ENCODE results near the gene IKZF2.
A peak's percentile ranks its signal among the peaks of the same experiment; 100 is the strongest.

Gene IKZF2

GRCh38 chr2:213152888-213153287 is 1.5 kb upstream of the IKZF2 start:
- no peak for DNase-seq (ENCODE audit: low read depth in 2 of 3, low spot score in 2 of 3)

DNA sequence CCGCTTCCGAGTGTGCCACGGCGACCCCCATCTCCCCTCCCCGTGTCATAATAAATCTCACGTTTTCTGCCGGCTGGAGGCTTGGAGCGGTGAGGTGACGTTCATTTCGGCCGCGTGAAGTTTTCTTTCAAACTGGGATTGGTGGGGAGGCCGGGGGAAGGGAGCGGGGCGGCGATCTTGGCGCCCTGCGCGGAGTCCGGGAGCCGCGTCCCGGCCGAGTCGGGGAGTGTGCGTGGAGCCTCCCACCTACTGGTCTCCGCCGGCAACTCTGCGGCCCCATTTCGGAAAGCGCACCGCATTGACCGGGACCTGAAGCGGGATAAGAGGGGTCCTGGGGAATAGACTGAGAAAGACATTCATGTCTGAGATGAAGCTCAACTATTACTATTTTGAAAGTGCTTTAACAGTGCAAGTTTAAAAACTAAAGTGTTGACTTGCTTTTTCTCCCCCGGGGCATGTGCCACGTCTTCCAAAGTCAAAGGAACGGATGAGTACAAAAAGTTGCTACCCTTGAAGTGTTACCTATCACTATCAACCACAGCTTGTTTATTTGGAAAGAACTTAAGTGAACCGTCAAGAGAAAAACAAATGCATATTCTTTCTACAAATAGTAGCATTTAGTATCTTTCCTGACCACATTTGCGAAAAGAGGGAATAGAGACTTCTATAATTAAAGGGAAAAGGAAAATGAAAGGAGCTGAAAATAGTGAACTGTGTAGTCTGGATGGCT is 818 bp upstream of the IKZF2 start:
- peak in 1 of 3 experiments; percentile 14 for DNase-seq (ENCODE audit: low read depth in 2 of 3, low spot score in 2 of 3)

GRCh38 chr2:213150315-213151097 is 906 bp downstream of the IKZF2 start:
- DNase-seq (ENCODE audit: low read depth in 2 of 3, low spot score in 2 of 3) = no peak

DNA sequence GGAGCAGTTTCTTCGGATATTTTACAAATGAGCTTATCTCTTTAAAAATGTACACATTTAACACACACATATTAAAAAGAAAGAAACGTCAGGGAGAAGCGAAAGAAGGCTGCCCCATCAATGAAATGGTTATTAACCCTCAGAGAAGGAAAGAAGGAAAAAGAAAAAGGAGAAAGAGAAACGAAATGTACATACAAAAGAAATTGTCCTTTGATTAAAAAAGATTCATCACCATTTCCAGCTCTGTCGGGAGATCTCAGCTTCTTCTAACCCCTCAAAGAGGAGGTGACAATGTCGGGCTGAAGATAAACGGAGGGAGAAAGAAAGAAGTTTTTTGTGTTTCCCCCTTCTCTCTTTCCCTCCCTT is 1.5 kb downstream of the IKZF2 start:
- no peak for DNase-seq (ENCODE audit: low read depth in 2 of 3, low spot score in 2 of 3)

- no peak for DNase-seq (ENCODE audit: low read depth in 2 of 3, low spot score in 2 of 3)
Measured at GRCh38 chr2:213149294-213149875, 2.0 kb downstream of the IKZF2 start.

GRCh38 chr2:213148572-213149261 is 2.7 kb downstream of the IKZF2 start:
- no peak for DNase-seq (ENCODE audit: low read depth in 2 of 3, low spot score in 2 of 3)

GRCh38 chr2:213147538-213147937 is 3.9 kb downstream of the IKZF2 start:
- DNase-seq (ENCODE audit: low read depth in 2 of 3, low spot score in 2 of 3) = no peak

GRCh38 chr2:213145715-213146242 is 5.6 kb downstream of the IKZF2 start:
- no peak for DNase-seq (ENCODE audit: low read depth in 2 of 3, low spot score in 2 of 3)

DNA sequence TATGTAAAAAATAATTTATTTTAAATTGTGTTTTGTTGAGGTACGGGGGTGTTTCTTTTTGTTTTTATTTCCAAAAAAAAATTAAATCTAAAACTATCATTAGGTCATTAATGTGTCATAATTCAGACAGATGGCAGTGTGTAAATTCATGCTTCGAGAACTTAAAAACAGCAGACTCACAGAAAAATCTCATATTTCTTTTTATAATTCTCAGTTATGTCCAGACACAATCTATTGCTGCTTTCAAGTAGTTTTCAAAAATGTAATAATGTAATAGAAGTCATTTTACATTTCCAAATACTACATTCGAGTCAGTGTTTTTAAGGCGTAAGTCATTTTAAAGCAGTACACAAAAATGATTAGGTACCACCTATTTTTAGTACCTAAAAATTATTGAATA is 14.3 kb downstream of the IKZF2 start:
- DNase-seq (ENCODE audit: low read depth in 2 of 3, low spot score in 2 of 3) = no peak

DNA sequence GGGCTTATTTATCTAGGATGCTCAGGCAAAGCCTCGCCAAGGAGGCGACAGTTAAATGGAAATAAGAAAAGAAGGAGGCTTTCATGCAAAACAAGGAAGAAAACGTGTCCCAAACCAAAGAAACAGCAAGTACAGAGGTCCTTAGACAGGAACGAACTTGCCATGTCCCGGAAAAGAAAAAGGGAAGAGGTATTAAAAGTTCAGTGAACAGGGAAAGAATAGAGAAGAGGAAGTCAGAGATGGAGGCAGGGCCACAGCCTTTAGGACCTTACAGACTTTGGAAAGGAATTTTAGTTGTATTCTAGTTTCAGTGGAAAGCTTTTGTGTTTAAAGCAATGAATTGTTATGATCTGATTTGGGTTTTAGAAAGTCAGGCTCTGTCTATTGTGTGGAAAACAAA is 22.1 kb downstream of the IKZF2 start:
- no peak for DNase-seq (ENCODE audit: low read depth in 2 of 3, low spot score in 2 of 3)

DNA sequence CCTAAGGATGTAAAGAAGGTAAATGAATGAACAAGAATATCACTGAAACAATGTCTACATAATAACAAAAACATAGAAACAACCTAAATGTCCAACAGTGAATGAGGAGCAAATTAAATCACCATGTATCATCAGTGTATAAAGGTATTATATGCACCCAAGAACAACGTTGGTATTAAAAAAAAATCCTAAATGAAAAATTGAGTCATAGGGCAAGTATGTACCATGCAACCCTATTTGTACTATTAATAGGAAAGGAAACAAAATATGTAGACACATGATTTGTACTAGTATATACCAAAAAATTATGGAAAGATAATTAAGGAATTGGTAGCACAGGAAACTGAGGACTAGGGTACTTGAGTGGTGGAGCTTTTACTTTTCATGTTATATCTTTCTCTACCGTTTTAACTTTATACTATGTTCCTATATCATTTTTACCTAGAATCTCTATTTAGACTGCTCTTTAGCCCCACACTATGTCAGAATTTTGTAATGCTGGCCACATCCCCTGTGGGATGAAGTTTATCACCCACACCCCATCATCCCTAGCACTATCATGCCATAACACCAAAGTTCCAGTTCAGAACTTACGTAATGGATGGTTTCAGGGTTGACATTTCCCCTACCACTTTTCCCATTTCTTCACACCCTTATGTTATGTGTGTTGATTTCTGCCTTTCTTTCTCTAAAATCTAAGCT is 25.6 kb downstream of the IKZF2 start:
- DNase-seq (ENCODE audit: low read depth in 2 of 3, low spot score in 2 of 3) = no peak

GRCh38 chr2:213122725-213123124 is 28.7 kb downstream of the IKZF2 start:
- DNase-seq (ENCODE audit: low read depth in 2 of 3, low spot score in 2 of 3) = no peak

GRCh38 chr2:213121690-213122089 is 29.7 kb downstream of the IKZF2 start:
- DNase-seq (ENCODE audit: low read depth in 2 of 3, low spot score in 2 of 3) = no peak

DNA sequence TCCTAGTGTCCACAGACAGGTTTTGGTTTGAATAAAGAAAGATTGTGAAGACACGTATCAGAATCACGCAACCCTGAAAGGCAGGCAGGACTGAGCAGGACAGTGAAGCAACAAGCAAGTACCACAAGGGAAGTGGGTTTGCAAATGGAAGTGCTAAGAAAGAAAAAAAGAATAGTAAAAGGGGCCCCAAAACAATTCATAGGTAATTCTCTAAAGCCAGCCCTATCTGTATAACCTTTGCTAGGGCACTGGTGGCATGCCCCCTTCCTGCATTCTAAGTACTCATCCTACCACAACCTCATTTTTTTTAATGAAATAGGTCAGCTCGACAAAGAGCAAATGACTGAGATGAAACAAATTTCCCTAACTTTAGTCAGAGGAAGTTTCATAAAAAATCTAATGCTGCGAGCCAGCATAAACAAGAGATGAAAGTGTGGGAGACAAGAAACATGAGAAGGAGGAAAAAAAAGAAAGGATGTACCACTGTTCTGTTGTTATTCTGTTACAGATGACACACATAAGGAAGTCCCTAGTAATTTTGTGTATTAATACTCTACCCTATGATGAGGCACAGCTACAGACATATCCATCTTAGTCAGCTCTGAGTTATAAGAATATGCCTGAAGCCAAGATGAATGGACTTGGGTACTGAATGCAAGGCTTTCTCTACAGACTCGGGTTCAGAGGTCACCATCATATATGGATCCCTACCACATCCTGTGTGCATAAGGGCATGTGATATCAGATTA is 32.2 kb downstream of the IKZF2 start:
- DNase-seq (ENCODE audit: low read depth in 2 of 3, low spot score in 2 of 3) = no peak

DNA sequence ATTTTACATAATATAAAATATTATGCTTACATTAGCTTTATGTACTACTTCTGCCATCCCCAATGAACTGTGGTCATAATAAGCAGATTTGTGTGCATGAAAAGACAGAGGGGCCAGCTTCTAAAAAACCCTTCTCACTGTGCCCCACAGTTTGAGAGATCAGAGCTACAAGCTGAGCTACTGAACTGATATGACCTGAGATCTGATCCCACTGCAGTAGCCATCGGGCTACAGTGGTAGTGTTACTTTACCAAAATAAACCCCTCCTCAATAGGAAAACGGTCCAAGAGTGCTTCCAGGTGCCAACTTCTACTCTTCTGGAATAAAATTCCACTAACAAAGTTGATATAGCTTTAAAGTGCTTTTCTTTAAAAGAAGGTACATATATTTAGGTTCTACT is 43.1 kb downstream of the IKZF2 start:
- no peak for DNase-seq (ENCODE audit: low read depth in 2 of 3, low spot score in 2 of 3)

- no peak for DNase-seq (ENCODE audit: low read depth in 2 of 3, low spot score in 2 of 3)
Measured at GRCh38 chr2:213107728-213108127, 43.7 kb downstream of the IKZF2 start.

GRCh38 chr2:213105212-213105611 is 46.2 kb downstream of the IKZF2 start:
- no peak for DNase-seq (ENCODE audit: low read depth in 2 of 3, low spot score in 2 of 3)

- DNase-seq (ENCODE audit: low read depth in 2 of 3, low spot score in 2 of 3) = no peak
Measured at GRCh38 chr2:213104903-213105202, 46.6 kb downstream of the IKZF2 start.

- no peak for DNase-seq (ENCODE audit: low read depth in 2 of 3, low spot score in 2 of 3)
Measured at GRCh38 chr2:213104092-213104902, 47.1 kb downstream of the IKZF2 start.

All from activated CD8-positive, alpha-beta memory T cell treated with anti-CD3 and anti-CD28 coated beads for 48 hours (primary cell).